GM21717 (cell line): Measurements from ENCODE around the gene HOXD12.

Source experiments
- ATAC-seq: cut with Tn5 transposase; IDR thresholded peaks from one replicate; pipeline ENCODE4 v1.9.1; 2021; ENCODE audit warnings: mild to moderate bottlenecking, moderate library complexity; ENCODE audit not compliant: unreplicated experiment

HOXD12 gene

GRCh38 chr2:176099728-176100546, at the start of gene HOXD12:
HOXD12 (plus strand) TSS chr2:176099795; CDS start chr2:176099802, 7 bp downstream.
- no peak for ATAC-seq

GRCh38 chr2:176056406-176056805, 43.2 kb upstream of the HOXD12 start:
- no peak for ATAC-seq

GRCh38 chr2:176063958-176064357, 35.6 kb upstream of the HOXD12 start:
- ATAC-seq: no peak

GRCh38 chr2:176066645-176067588, 32.7 kb upstream of the HOXD12 start:
- ATAC-seq: no peak

- ATAC-seq: no peak
Measured at GRCh38 chr2:176067589-176068418, 31.8 kb upstream of the HOXD12 start.

- no peak for ATAC-seq
Measured at GRCh38 chr2:176068419-176068832, 31.2 kb upstream of the HOXD12 start.

- ATAC-seq: no peak
Measured at GRCh38 chr2:176071330-176072291, 28.0 kb upstream of the HOXD12 start.

- ATAC-seq: no peak
Measured at GRCh38 chr2:176072292-176072669, 27.3 kb upstream of the HOXD12 start.

GRCh38 chr2:176072951-176073904, 26.4 kb upstream of the HOXD12 start:
- ATAC-seq: no peak

GRCh38 chr2:176074919-176075425, 24.6 kb upstream of the HOXD12 start:
- ATAC-seq: no peak

GRCh38 chr2:176075481-176075880, 24.1 kb upstream of the HOXD12 start:
- ATAC-seq: no peak

- no peak for ATAC-seq
Measured at GRCh38 chr2:176076063-176076462, 23.5 kb upstream of the HOXD12 start.

GRCh38 chr2:176076796-176077195, 22.8 kb upstream of the HOXD12 start:
- ATAC-seq: no peak

- ATAC-seq: no peak
Measured at GRCh38 chr2:176078541-176079284, 20.9 kb upstream of the HOXD12 start.

- ATAC-seq: no peak
Measured at GRCh38 chr2:176079285-176079830, 20.2 kb upstream of the HOXD12 start.

- ATAC-seq: no peak
Measured at GRCh38 chr2:176079831-176080539, 19.6 kb upstream of the HOXD12 start.
